ENCODE results near the gene SLC12A6.

- peak; percentile 85 for TF ChIP-seq CTCF (conservative IDR thresholded peaks at IDR 0.05; ENCODE audit: low read length)
- TF ChIP-seq EZH2phosphoT487 (IDR thresholded peaks at IDR 0.05; ENCODE audit: borderline replicate concordance), result no peak
Measured at GRCh38 chr15:34342737-34343575, 5.4 kb upstream of the SLC12A6 start, which contains the start of the genes NOP10 and NUTM1.
